GM08714 (cell line): ENCODE results near the gene MCCC1.
"Not testable (repeated sequence)": the region's sequence is repeated elsewhere in the genome, so short reads cannot be mapped to it uniquely, and the experiment has no call there.

Experiments used
- H3K4me3 ChIP-seq: fragments of 200-500 bp; sonication (Bioruptor generic); 2 replicates; pipeline ENCODE4 v1.5.1; 2014; ENCODE audit warnings: mild to moderate bottlenecking, low read length, inconsistent platforms
- ZNF274 ChIP-seq: IDR thresholded peaks from 2 replicates; pipeline ENCODE4 v1.6.1; 2012; ENCODE audit warnings: mild to moderate bottlenecking, low read depth, low read length

MCCC1 gene

GRCh38 chr3:183085634-183086390 lies 13.5 kb downstream of the MCCC1 start:
- no peak overlapping the region for H3K4me3 ChIP-seq
- no peak for TF ChIP-seq ZNF274

DNA sequence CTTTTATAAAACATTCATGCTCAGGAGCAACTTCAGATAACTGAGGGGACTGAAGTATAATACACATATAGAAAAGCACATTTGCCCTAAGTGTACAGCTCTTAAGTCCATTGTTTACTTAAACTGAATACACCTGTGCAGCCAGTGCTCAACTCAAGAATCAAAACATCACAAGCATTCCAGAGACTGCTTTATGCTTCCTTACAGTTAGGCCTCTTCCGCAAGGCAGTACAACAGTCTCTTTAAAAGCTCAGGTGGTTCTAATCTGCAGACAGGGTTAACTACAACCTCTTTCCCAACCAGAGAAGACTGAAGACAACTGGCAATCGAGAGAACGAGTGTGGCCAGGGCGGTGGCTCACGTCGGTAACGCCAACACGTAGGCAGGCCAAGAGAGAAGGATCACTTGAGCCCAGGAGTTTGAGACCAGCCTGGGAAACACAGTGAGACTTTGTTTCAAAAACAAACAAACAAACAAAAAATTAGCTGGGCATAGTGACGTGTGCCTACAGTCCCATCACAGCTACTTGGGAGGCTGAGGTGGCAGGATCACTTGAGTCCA lies 16.9 kb downstream of the MCCC1 start:
- no peak overlapping the region for H3K4me3 ChIP-seq
- TF ChIP-seq ZNF274: no peak

GRCh38 chr3:183081459-183082183 lies 17.7 kb downstream of the MCCC1 start:
- TF ChIP-seq ZNF274: no peak
- H3K4me3 ChIP-seq: no peak overlapping the region

GRCh38 chr3:183080628-183081027 lies 18.7 kb downstream of the MCCC1 start:
- no peak overlapping the region for H3K4me3 ChIP-seq
- TF ChIP-seq ZNF274: no peak

- TF ChIP-seq ZNF274: no peak
- no peak overlapping the region for H3K4me3 ChIP-seq
These were observed 24.4 kb downstream of the MCCC1 start for GRCh38 chr3:183074881-183075280.

GRCh38 chr3:183074261-183074660 lies 25.0 kb downstream of the MCCC1 start:
- TF ChIP-seq ZNF274: no peak

GRCh38 chr3:183073839-183074238 lies 25.5 kb downstream of the MCCC1 start:
- no peak overlapping the region for H3K4me3 ChIP-seq
- TF ChIP-seq ZNF274: no peak

More at GRCh38 chr3:183074261-183074660, 25.0 kb downstream of the MCCC1 start:
- H3K4me3 ChIP-seq: no peak overlapping the region

DNA sequence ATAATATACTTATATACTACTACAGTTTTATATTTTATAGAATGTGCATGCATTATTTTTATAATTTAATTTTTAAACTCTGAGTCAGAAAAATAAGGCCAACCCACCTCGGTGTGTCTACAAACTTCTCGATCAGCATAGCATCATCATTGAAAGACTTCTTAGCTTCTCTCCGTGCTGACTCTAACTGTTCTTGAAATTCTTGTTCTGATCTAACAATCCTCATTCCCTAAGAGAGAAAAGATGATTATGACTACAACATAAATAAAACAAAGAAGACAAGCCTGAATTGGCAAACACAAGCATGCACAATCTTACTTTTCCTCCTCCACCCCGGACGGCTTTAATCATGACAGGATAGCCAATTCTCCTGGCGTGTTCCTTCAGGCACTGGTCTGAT lies 28.4 kb downstream of the MCCC1 start:
- TF ChIP-seq ZNF274: no peak
- no peak overlapping the region for H3K4me3 ChIP-seq

GRCh38 chr3:183069086-183069485 lies 30.2 kb downstream of the MCCC1 start:
- TF ChIP-seq ZNF274: no peak
- no peak overlapping the region for H3K4me3 ChIP-seq

- not testable (repeated sequence) for H3K4me3 ChIP-seq
These were observed 32.4 kb downstream of the MCCC1 start for GRCh38 chr3:183066891-183067290.

GRCh38 chr3:183064475-183064874 lies 34.8 kb downstream of the MCCC1 start:
- TF ChIP-seq ZNF274: no peak
- H3K4me3 ChIP-seq: no peak overlapping the region

DNA sequence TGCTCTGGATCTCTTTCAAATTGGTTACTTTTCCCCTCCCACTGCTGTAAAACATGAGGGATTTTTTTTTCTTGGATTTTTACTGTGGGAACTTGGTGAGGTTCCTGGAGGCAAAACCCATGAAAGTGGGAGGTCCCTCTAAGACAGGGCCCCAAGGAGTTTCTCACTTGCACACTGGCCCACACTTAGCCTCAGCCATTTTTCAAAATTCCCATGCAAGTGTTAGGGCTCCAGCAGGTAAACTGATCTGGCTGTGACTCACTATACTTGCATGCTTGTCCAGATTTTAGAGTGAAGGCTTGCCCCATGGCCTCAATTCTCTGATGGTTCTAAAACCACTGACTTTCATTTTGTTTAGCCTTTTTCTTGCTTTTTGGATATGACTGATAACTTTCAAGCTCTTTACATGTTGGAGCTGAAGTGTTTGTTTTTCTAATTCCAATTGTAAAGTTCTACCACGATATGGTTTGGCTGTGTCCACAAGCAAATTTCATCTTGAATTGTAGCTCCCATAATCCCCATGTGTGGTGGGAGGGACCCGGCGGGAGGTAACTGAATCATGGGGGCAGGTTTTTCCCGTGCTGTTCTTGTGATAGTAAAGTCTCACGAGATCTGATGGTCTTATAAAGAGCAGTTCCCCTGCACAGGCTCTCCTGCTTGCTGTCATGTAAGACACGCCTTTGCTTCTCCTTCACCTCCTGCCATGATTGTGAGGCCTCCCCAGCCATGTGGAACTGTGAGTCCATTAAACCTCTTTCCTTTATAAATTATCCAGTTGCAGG lies 37.7 kb downstream of the MCCC1 start:
- no peak for TF ChIP-seq ZNF274
- no peak overlapping the region for H3K4me3 ChIP-seq

DNA sequence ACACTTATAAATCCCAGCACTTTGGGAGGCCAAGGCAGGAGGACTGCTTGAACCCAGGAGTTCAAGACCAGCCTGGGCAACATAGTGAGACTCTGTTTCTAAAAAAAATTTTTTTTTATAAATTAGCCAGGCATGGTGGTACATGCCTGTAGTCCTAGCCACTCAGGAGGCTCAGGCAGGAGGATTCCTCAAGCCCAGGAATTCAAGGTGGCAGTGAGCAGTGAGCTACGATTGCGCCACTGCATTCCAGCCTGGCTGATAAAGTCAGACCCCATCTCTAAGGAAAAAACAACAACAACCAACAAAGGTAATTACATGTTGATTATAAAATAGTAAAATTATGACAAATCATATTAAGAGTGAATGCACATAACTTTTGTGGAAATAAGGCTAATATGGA lies 40.9 kb downstream of the MCCC1 start:
- H3K4me3 ChIP-seq: no peak overlapping the region
- TF ChIP-seq ZNF274: no peak

DNA sequence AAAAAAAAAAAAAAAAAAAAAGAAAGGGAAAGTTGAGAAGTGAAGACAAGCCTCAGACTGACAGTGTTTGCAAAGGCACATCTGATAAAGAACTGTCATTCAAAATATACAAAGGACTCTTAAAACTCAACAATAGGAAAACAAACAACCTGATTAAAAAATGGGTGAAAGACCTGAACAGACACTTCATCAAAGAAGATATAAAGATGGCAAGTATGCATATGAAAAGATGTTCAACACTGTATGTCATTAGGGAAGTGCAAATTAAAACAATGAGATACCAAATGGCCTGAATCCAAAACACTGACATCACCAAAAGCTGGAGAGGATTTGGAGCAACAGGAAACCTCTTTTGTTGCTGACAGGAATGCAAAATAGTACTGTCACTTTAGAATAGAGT lies 48.6 kb downstream of the MCCC1 start:
- no peak for TF ChIP-seq ZNF274
- H3K4me3 ChIP-seq: no peak overlapping the region

GRCh38 chr3:183046883-183047282 lies 52.4 kb downstream of the MCCC1 start:
- H3K4me3 ChIP-seq: no peak overlapping the region; the same call in 1 of the 2 replicates
- no peak for TF ChIP-seq ZNF274
